ENCODE data around the gene DAPK1. TPM values are rescaled to one million over a fixed set of nuclear protein-coding genes. Genes with fewer than 3 reads are reported as not detected.
A peak's percentile ranks its signal among the peaks of the same experiment; 100 is the strongest.

The DAPK1 gene
- total and polyA plus RNA-seq, 4 donors, result 33.0 to 301 (median 94.1) TPM

DNA sequence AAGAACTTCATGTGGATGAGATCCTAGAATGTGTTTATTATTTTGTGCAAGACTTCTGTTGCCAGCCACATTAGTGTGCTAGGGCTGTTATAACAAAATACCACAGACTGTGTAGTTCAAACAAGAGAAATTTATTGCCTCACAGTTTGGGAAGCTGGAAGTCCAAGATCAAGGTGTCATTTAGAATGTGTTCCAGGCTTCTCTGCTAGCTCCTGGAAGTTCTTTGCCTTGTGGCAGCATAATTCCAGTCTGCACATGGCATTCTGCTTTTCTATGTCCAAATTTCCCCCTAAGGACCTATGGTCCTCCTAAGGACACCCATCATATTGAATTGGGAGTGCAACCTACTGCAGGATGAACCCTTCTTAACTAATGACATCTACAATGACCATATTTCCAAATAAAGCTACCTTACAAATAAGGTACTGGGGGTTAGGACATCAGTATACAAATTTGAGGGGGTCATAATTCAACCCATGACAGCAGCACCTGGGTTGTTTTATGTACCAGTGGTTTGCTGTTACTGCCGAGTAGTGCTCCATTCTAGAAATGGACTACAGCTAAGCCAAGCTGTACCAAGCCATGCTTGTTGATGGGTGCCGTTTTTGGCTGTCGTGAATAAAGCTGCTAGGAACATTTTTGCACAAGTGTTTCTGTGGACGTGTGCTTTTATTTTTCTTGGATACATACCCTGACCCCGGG is 52.7 kb downstream of the DAPK1 start:
- Histone ChIP-seq H3K4me1 (ENCODE audit: control insufficient read depth in 5 of 5, insufficient read depth in 5 of 5, low read length in 5 of 5) (peaks cover 0 to 24% (median 6%) of the 10 kb centered on the region in 5 donors), H3K9me3 (ENCODE audit: control insufficient read depth in 4 of 4, insufficient read depth in 3 of 4, low read length in 3 of 4) (peaks cover 0 to 2% (median 0%) of the 10 kb centered on the region in 4 donors), H3K9ac (ENCODE audit: insufficient read depth in 1 of 2, low read length in 2 of 2) (no peak overlapping the region), H3K27me3 (ENCODE audit: control insufficient read depth in 3 of 3, insufficient read depth in 3 of 3, low read length in 2 of 3) (no peaks in the 10 kb centered on the region), H3K27ac (ENCODE audit: low read depth in 1 of 2, low read length in 1 of 2) (no peak overlapping the region), H3K36me3 (ENCODE audit: control insufficient read depth in 4 of 4, insufficient read depth in 4 of 4, low read length in 4 of 4) (peaks cover 0 to 17% (median 2%) of the 10 kb centered on the region in 4 donors), H3K4me3 (no peak overlapping the region)
- TF ChIP-seq CTCF (IDR thresholded peaks at IDR 0.05; ENCODE audit: control extremely low read depth, extremely low read depth), result no peak
- no peak for ATAC-seq (ENCODE audit: insufficient read depth, low FRiP score)
- no peak for DNase-seq
- 87 to 93% methylated on average over 5 of the region's 5 CpGs for WGBS, 2 donors

DNA sequence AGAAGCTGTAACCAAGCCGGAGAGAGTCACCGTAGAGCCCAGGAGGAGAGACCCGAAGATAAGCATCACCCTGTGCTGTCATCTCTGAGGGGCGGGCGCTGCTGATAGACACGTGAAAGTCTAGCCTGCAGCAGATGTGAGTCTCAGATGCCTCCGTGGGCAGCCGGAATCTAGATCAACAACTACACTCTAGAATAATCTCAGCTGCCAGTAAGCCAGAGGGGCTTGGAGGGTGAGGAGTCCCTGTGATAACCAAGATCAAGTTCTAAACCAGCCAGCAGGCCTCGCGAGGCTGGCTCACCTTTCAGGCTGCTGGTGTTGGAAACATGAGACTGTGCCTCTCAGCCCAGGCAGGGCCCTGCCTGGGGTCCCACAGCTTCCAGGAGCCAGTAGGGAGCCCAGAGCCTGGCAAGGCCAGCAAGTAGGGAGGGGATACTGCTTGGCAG is 54.1 kb downstream of the DAPK1 start:
- Histone ChIP-seq H3K4me3 (no peak overlapping the region), H3K27me3 (ENCODE audit: control insufficient read depth in 3 of 3, insufficient read depth in 3 of 3, low read length in 2 of 3) (no peaks in the 10 kb centered on the region), H3K27ac (ENCODE audit: low read depth in 1 of 2, low read length in 1 of 2) (no peak overlapping the region), H3K9ac (ENCODE audit: insufficient read depth in 1 of 2, low read length in 2 of 2) (no peak overlapping the region), H3K36me3 (ENCODE audit: control insufficient read depth in 4 of 4, insufficient read depth in 4 of 4, low read length in 4 of 4) (peaks cover 0 to 27% (median 2%) of the 10 kb centered on the region in 4 donors), H3K4me1 (ENCODE audit: control insufficient read depth in 5 of 5, insufficient read depth in 5 of 5, low read length in 5 of 5) (peaks cover 0 to 24% (median 5%) of the 10 kb centered on the region in 5 donors), H3K9me3 (ENCODE audit: control insufficient read depth in 4 of 4, insufficient read depth in 3 of 4, low read length in 3 of 4) (no peaks in the 10 kb centered on the region)
- TF ChIP-seq CTCF (IDR thresholded peaks at IDR 0.05; ENCODE audit: control extremely low read depth, extremely low read depth), result no peak
- 86 to 89% methylated on average over 10 of the region's 10 CpGs for WGBS, 2 donors
- DNase-seq (no peak), ATAC-seq (ENCODE audit: insufficient read depth, low FRiP score) (no peak)

GRCh38 chr9:87554171-87554910 is 56.7 kb downstream of the DAPK1 start:
- H3K27ac ChIP-seq (ENCODE audit: low read depth in 1 of 2, low read length in 1 of 2), result peak overlapping the region in 1 of 2 donors; percentile 77
- H3K9me3 ChIP-seq (ENCODE audit: control insufficient read depth in 4 of 4, insufficient read depth in 3 of 4, low read length in 3 of 4), result no peaks in the 10 kb centered on the region

More at GRCh38 chr9:87554171-87554910, 56.7 kb downstream of the DAPK1 start:
- Histone ChIP-seq H3K27me3 (ENCODE audit: control insufficient read depth in 3 of 3, insufficient read depth in 3 of 3, low read length in 2 of 3) (no peaks in the 10 kb centered on the region), H3K4me1 (ENCODE audit: control insufficient read depth in 5 of 5, insufficient read depth in 5 of 5, low read length in 5 of 5) (peaks cover 5 to 32% (median 9%) of the 10 kb centered on the region in 5 donors), H3K9ac (ENCODE audit: insufficient read depth in 1 of 2, low read length in 2 of 2) (no peak overlapping the region), H3K36me3 (ENCODE audit: control insufficient read depth in 4 of 4, insufficient read depth in 4 of 4, low read length in 4 of 4) (peaks cover 0 to 24% (median 5%) of the 10 kb centered on the region in 4 donors), H3K4me3 (no peak overlapping the region)
- no peak for ATAC-seq (ENCODE audit: insufficient read depth, low FRiP score)
- 50 to 67% methylated on average over 11 of the region's 11 CpGs for WGBS, 2 donors
- no peak for TF ChIP-seq CTCF (IDR thresholded peaks at IDR 0.05; ENCODE audit: control extremely low read depth, extremely low read depth)
- DNase-seq, result peak in 2 of 3 donors; percentile 45 to 58

All from lung (tissue), 12 donors.